NCI-H2171 treated with DMSO at 0.1 percent for 48 hours (cell line): Measurements from ENCODE around the gene DPCD.
"Not testable (repeated sequence)": the region's sequence is repeated elsewhere in the genome, so short reads cannot be mapped to it uniquely, and the experiment has no call there.

Source experiments
- DNase-seq: peaks from one replicate; lab custom pipeline; 2025; lab: John Stamatoyannopoulos, UW

DPCD gene

GRCh38 chr10:101619983-101620382, 31.9 kb downstream of the DPCD start:
- no peak for DNase-seq

GRCh38 chr10:101623528-101623927, 35.4 kb downstream of the DPCD start:
- DNase-seq: no peak

- DNase-seq: no peak
Observed at GRCh38 chr10:101624526-101625102, 36.5 kb downstream of the DPCD start.

- peak; percentile 14 for DNase-seq
Observed at GRCh38 chr10:101625821-101626412, 37.8 kb downstream of the DPCD start.

GRCh38 chr10:101629837-101630632, 41.9 kb downstream of the DPCD start:
- no peak for DNase-seq

- DNase-seq: no peak
Observed at GRCh38 chr10:101630633-101630920, 42.5 kb downstream of the DPCD start.

GRCh38 chr10:101631821-101632475, 43.8 kb downstream of the DPCD start:
- DNase-seq: no peak

GRCh38 chr10:101633510-101633909, 45.4 kb downstream of the DPCD start:
- DNase-seq: not testable (repeated sequence)

- no peak for DNase-seq
Observed at GRCh38 chr10:101639141-101639900, 51.2 kb downstream of the DPCD start.

GRCh38 chr10:101643546-101643945, 55.4 kb downstream of the DPCD start:
- DNase-seq: no peak

- no peak for DNase-seq
Observed at GRCh38 chr10:101644002-101644401, 55.9 kb downstream of the DPCD start.

- no peak for DNase-seq
Observed at GRCh38 chr10:101645659-101646058, 57.5 kb downstream of the DPCD start.

- DNase-seq: no peak
Observed at GRCh38 chr10:101646364-101646763, 58.2 kb downstream of the DPCD start.

- DNase-seq: no peak
Observed at GRCh38 chr10:101647255-101647654, 59.1 kb downstream of the DPCD start.

GRCh38 chr10:101649525-101650085, 61.5 kb downstream of the DPCD start:
- no peak for DNase-seq

- no peak for DNase-seq
Observed at GRCh38 chr10:101650863-101651262, 62.7 kb downstream of the DPCD start.

- DNase-seq: no peak
Observed at GRCh38 chr10:101651336-101651735, 63.2 kb downstream of the DPCD start.

- no peak for DNase-seq
Observed at GRCh38 chr10:101653536-101653935, 65.4 kb downstream of the DPCD start.

- no peak for DNase-seq
Observed at GRCh38 chr10:101655570-101655969, 67.4 kb downstream of the DPCD start.

GRCh38 chr10:101656890-101657289, 68.8 kb downstream of the DPCD start:
- no peak for DNase-seq

- no peak for DNase-seq
Observed at GRCh38 chr10:101658975-101659374, 70.9 kb downstream of the DPCD start.
